K562 (cell line): ENCODE data around the gene TRIM38.
"Not testable (repeated sequence)": the region's sequence is repeated elsewhere in the genome, so short reads cannot be mapped to it uniquely, and the experiment has no call there.

ENCODE experiments used
- ATF7 ChIP-seq: fragments of 450-650 bp; IDR thresholded peaks from 2 replicates; pipeline ENCODE4 v1.7.1; 2014; ENCODE audit warnings: mild to moderate bottlenecking, moderate library complexity
- CBFB ChIP-seq: sonication (generic); formaldehyde crosslinking; IDR thresholded peaks from 2 replicates; pipeline ENCODE4 v1.4.0; 2020; ENCODE audit warnings: mild to moderate bottlenecking, missing genetic modification reagents
- CHD1 ChIP-seq: fragments of 200-600 bp; sonication (generic); IDR thresholded peaks from one replicate; pipeline ENCODE4 v1.6.1; 2012; ENCODE audit warnings: mild to moderate bottlenecking, moderate library complexity, low read length, inconsistent platforms
- EP300 ChIP-seq: IDR thresholded peaks from 2 replicates; pipeline ENCODE4 v1.6.1; 2012; ENCODE audit warnings: low read length, improper control_type of control experiment
- HNRNPUL1 ChIP-seq: fragments of 200-400 bp; formaldehyde crosslinking; IDR thresholded peaks from 2 replicates; pipeline ENCODE4 v1.6.1; 2017; ENCODE audit warnings: low read length
- IRF2 ChIP-seq: sonication (generic); formaldehyde crosslinking; IDR thresholded peaks from 2 replicates; pipeline ENCODE4 v1.8.1; 2022; ENCODE audit warnings: mild to moderate bottlenecking, missing genetic modification reagents
- TBP ChIP-seq: optimal IDR thresholded peaks from 2 replicates; pipeline ENCODE3; 2011; ENCODE audit warnings: low read depth, low read length, improper control_type of control experiment
- TCF3 ChIP-seq: sonication (generic); formaldehyde crosslinking; IDR thresholded peaks from 2 replicates; pipeline ENCODE4 v1.4.0; 2020; ENCODE audit warnings: mild to moderate bottlenecking, missing genetic modification reagents
- ZBTB43 ChIP-seq: sonication (generic); formaldehyde crosslinking; IDR thresholded peaks from 2 replicates; pipeline ENCODE4 v1.8.0; 2023; ENCODE audit warnings: mild to moderate bottlenecking, missing genetic modification reagents
- ZFP30 ChIP-seq: fragments of 250-450 bp; sonication (Bioruptor Pico); IDR thresholded peaks from 2 replicates; pipeline ENCODE4 v1.8.0; 2022; ENCODE audit warnings: moderate library complexity, mild to moderate bottlenecking, inconsistent platforms, borderline replicate concordance

- TF ChIP-seq TCF3 (CRISPR knock-in tag); CHD1; ATF7; HNRNPUL1; CBFB (CRISPR knock-in tag); ZBTB43 (CRISPR knock-in tag); TBP; ZFP30 (CRISPR knock-in tag); IRF2 (CRISPR knock-in tag); EP300: not testable (repeated sequence)
Measured at GRCh38 chr6:25993341-25993684, 30.7 kb downstream of the TRIM38 start.
